ENCODE data around the gene GPR176.
A peak's percentile ranks its signal among the peaks of the same experiment; 100 is the strongest.

GPR176 gene

GRCh38 chr15:39785139-39785538 is 134.9 kb downstream of the GPR176 start:
- H3K4me3 ChIP-seq (ENCODE audit: control insufficient read depth in 1 of 7, extremely low read depth in 1 of 7, insufficient read depth in 4 of 7, low read depth in 2 of 7, low read length in 6 of 7), result no peak overlapping the region
- H3K27ac ChIP-seq (ENCODE audit: insufficient read depth in 1 of 2, low read depth in 1 of 2, low read length in 2 of 2, poor library complexity in 1 of 2, severe bottlenecking in 2 of 2), result no peak overlapping the region

GRCh38 chr15:39784638-39785037 is 135.4 kb downstream of the GPR176 start:
- peaks cover 0 to 5% (median under 1%) of the 10 kb centered on the region in 4 experiments for H3K36me3 ChIP-seq (ENCODE audit: control insufficient read depth in 4 of 4, insufficient read depth in 4 of 4, low read length in 3 of 4)
- no peaks in the 10 kb centered on the region for H3K9me3 ChIP-seq (ENCODE audit: control extremely low read depth in 1 of 5, control insufficient read depth in 4 of 5, insufficient read depth in 2 of 5, low read depth in 1 of 5, low read length in 4 of 5)
- ChIA-PET POLR2A (no interaction called here), CTCF (interaction anchor here (1.0 to 2.3 kb wide), 7 partner anchors 12 to 151 kb away, joined by 3 to 14 read pairs (median 4); no protein-coding TSS in a partner anchor)
- no peak overlapping the region for H3K4me3 ChIP-seq (ENCODE audit: control insufficient read depth in 1 of 7, extremely low read depth in 1 of 7, insufficient read depth in 4 of 7, low read depth in 2 of 7, low read length in 6 of 7)
- DNase-seq, result no peak
- no peak overlapping the region for H3K27ac ChIP-seq (ENCODE audit: insufficient read depth in 1 of 2, low read depth in 1 of 2, low read length in 2 of 2, poor library complexity in 1 of 2, severe bottlenecking in 2 of 2)
- WGBS (ENCODE audit: insufficient coverage), result 93% methylated on average over 2 of the region's 2 CpGs
- peaks cover 13 to 50% (median 27%) of the 10 kb centered on the region in 4 experiments for H3K4me1 ChIP-seq (ENCODE audit: control extremely low read depth in 1 of 4, control insufficient read depth in 4 of 4, insufficient read depth in 4 of 4, low read length in 3 of 4)
- no peaks in the 10 kb centered on the region for H3K27me3 ChIP-seq (replicated peaks in 2 of 5; ENCODE audit: control insufficient read depth in 4 of 5, insufficient read depth in 5 of 5, low read length in 4 of 5)

More at GRCh38 chr15:39785139-39785538, 134.9 kb downstream of the GPR176 start:
- Histone ChIP-seq H3K27me3 (replicated peaks in 2 of 5; ENCODE audit: control insufficient read depth in 4 of 5, insufficient read depth in 5 of 5, low read length in 4 of 5) (no peaks in the 10 kb centered on the region), H3K9me3 (ENCODE audit: control extremely low read depth in 1 of 5, control insufficient read depth in 4 of 5, insufficient read depth in 2 of 5, low read depth in 1 of 5, low read length in 4 of 5) (no peaks in the 10 kb centered on the region), H3K36me3 (ENCODE audit: control insufficient read depth in 4 of 4, insufficient read depth in 4 of 4, low read length in 3 of 4) (peaks cover 0 to 5% (median under 1%) of the 10 kb centered on the region in 4 experiments), H3K4me1 (ENCODE audit: control extremely low read depth in 1 of 4, control insufficient read depth in 4 of 4, insufficient read depth in 4 of 4, low read length in 3 of 4) (peaks cover 13 to 50% (median 28%) of the 10 kb centered on the region in 4 experiments)
- 100% methylated on average over 5 of the region's 10 CpGs for WGBS (ENCODE audit: insufficient coverage)
- ChIA-PET POLR2A (no interaction called here), CTCF (interaction anchor here (0.8 to 2.3 kb wide), 10 partner anchors 9 to 151 kb away, joined by 3 to 14 read pairs (median 4); no protein-coding TSS in a partner anchor)
- DNase-seq, result no peak

- no peaks in the 10 kb centered on the region for H3K9me3 ChIP-seq (ENCODE audit: control extremely low read depth in 1 of 5, control insufficient read depth in 4 of 5, insufficient read depth in 2 of 5, low read depth in 1 of 5, low read length in 4 of 5)
- POLR2A ChIA-PET, result no interaction called here
- no peak for DNase-seq
- peaks cover 0 to 5% (median under 1%) of the 10 kb centered on the region in 4 experiments for H3K36me3 ChIP-seq (ENCODE audit: control insufficient read depth in 4 of 4, insufficient read depth in 4 of 4, low read length in 3 of 4)
- H3K4me1 ChIP-seq (ENCODE audit: control extremely low read depth in 1 of 4, control insufficient read depth in 4 of 4, insufficient read depth in 4 of 4, low read length in 3 of 4), result peaks cover 13 to 52% (median 27%) of the 10 kb centered on the region in 4 experiments
- no peaks in the 10 kb centered on the region for H3K27me3 ChIP-seq (replicated peaks in 2 of 5; ENCODE audit: control insufficient read depth in 4 of 5, insufficient read depth in 5 of 5, low read length in 4 of 5)
- 10% methylated on average over 2 of the region's 4 CpGs for WGBS (ENCODE audit: insufficient coverage)
- H3K4me3 ChIP-seq (ENCODE audit: control insufficient read depth in 1 of 7, extremely low read depth in 1 of 7, insufficient read depth in 4 of 7, low read depth in 2 of 7, low read length in 6 of 7), result peak overlapping the region in 4 of 7 experiments; percentile 13 to 91 (median 84)
- CTCF ChIA-PET, result interaction anchor here (1.0 to 2.3 kb wide), 4 partner anchors 25 to 147 kb away, joined by 3 to 14 read pairs (median 6); no protein-coding TSS in a partner anchor
- no peak overlapping the region for H3K27ac ChIP-seq (ENCODE audit: insufficient read depth in 1 of 2, low read depth in 1 of 2, low read length in 2 of 2, poor library complexity in 1 of 2, severe bottlenecking in 2 of 2)
Observed at GRCh38 chr15:39784125-39784524, 135.9 kb downstream of the GPR176 start.

GRCh38 chr15:39783244-39783820 is 136.7 kb downstream of the GPR176 start:
- Histone ChIP-seq H3K9me3 (ENCODE audit: control extremely low read depth in 1 of 5, control insufficient read depth in 4 of 5, insufficient read depth in 2 of 5, low read depth in 1 of 5, low read length in 4 of 5) (no peaks in the 10 kb centered on the region), H3K36me3 (ENCODE audit: control insufficient read depth in 4 of 4, insufficient read depth in 4 of 4, low read length in 3 of 4) (peaks cover 0 to 5% (median under 1%) of the 10 kb centered on the region in 4 experiments), H3K4me3 (ENCODE audit: control insufficient read depth in 1 of 7, extremely low read depth in 1 of 7, insufficient read depth in 4 of 7, low read depth in 2 of 7, low read length in 6 of 7) (peak overlapping the region in 6 of 7 experiments; percentile 83 to 96 (median 90)), H3K4me1 (ENCODE audit: control extremely low read depth in 1 of 4, control insufficient read depth in 4 of 4, insufficient read depth in 4 of 4, low read length in 3 of 4) (peaks cover 15 to 53% (median 29%) of the 10 kb centered on the region in 4 experiments), H3K27ac (ENCODE audit: insufficient read depth in 1 of 2, low read depth in 1 of 2, low read length in 2 of 2, poor library complexity in 1 of 2, severe bottlenecking in 2 of 2) (peak overlapping the region; percentile 16 to 72), H3K27me3 (replicated peaks in 2 of 5; ENCODE audit: control insufficient read depth in 4 of 5, insufficient read depth in 5 of 5, low read length in 4 of 5) (no peaks in the 10 kb centered on the region)
- 0% methylated on average over 9 of the region's 10 CpGs for WGBS (ENCODE audit: insufficient coverage)
- DNase-seq, result no peak
- POLR2A ChIA-PET, result no interaction called here
- CTCF ChIA-PET, result interaction anchor here (1.5 kb wide), 1 partner anchor 93 kb away, joined by 5 read pairs; no protein-coding TSS in a partner anchor

GRCh38 chr15:39782441-39783138 is 137.5 kb downstream of the GPR176 start, which contains the start of gene FSIP1:
Gene FSIP1, minus strand, starts transcription at chr15:39782841. Its CDS starts 6,317 bp downstream, at chr15:39776524.
- Histone ChIP-seq H3K27me3 (replicated peaks in 2 of 5; ENCODE audit: control insufficient read depth in 4 of 5, insufficient read depth in 5 of 5, low read length in 4 of 5) (no peaks in the 10 kb centered on the region), H3K4me3 (ENCODE audit: control insufficient read depth in 1 of 7, extremely low read depth in 1 of 7, insufficient read depth in 4 of 7, low read depth in 2 of 7, low read length in 6 of 7) (peak within 1 kb of the TSS; percentile 83 to 96 (median 90)), H3K36me3 (ENCODE audit: control insufficient read depth in 4 of 4, insufficient read depth in 4 of 4, low read length in 3 of 4) (peaks cover 0 to 5% (median under 1%) of the 10 kb centered on the region in 4 experiments), H3K27ac (ENCODE audit: insufficient read depth in 1 of 2, low read depth in 1 of 2, low read length in 2 of 2, poor library complexity in 1 of 2, severe bottlenecking in 2 of 2) (peak within 1 kb of the TSS; percentile 16 to 72), H3K9me3 (ENCODE audit: control extremely low read depth in 1 of 5, control insufficient read depth in 4 of 5, insufficient read depth in 2 of 5, low read depth in 1 of 5, low read length in 4 of 5) (no peaks in the 10 kb centered on the region), H3K4me1 (ENCODE audit: control extremely low read depth in 1 of 4, control insufficient read depth in 4 of 4, insufficient read depth in 4 of 4, low read length in 3 of 4) (peaks cover 23 to 53% (median 35%) of the 10 kb centered on the region in 4 experiments)
- WGBS (ENCODE audit: insufficient coverage), result under 1% methylated on average over 54 of the region's 64 CpGs
- ChIA-PET POLR2A (interaction anchor here (0.5 kb wide), 1 partner anchor 22 kb away, joined by 3 read pairs; no protein-coding TSS in a partner anchor), CTCF (interaction anchor here (0.8 to 1.5 kb wide), 2 partner anchors 20 to 94 kb away, joined by 3 to 5 read pairs; no protein-coding TSS in a partner anchor)
- peak; percentile 92 to 96 (median 95) for DNase-seq

GRCh38 chr15:39781967-39782302 is 138.1 kb downstream of the GPR176 start:
- H3K36me3 ChIP-seq (ENCODE audit: control insufficient read depth in 4 of 4, insufficient read depth in 4 of 4, low read length in 3 of 4), result peaks cover 0 to 5% (median under 1%) of the 10 kb centered on the region in 4 experiments
- CTCF ChIA-PET, result interaction anchor here (0.8 to 1.5 kb wide), 2 partner anchors 21 to 94 kb away, joined by 3 to 5 read pairs; no protein-coding TSS in a partner anchor
- H3K4me3 ChIP-seq (ENCODE audit: control insufficient read depth in 1 of 7, extremely low read depth in 1 of 7, insufficient read depth in 4 of 7, low read depth in 2 of 7, low read length in 6 of 7), result peak overlapping the region in 6 of 7 experiments; percentile 51 to 96 (median 78)
- DNase-seq, result peak in 2 of 3 donors; percentile 74 to 75
- peak overlapping the region in 1 of 2 experiments; percentile 56 for H3K27ac ChIP-seq (ENCODE audit: insufficient read depth in 1 of 2, low read depth in 1 of 2, low read length in 2 of 2, poor library complexity in 1 of 2, severe bottlenecking in 2 of 2)
- H3K4me1 ChIP-seq (ENCODE audit: control extremely low read depth in 1 of 4, control insufficient read depth in 4 of 4, insufficient read depth in 4 of 4, low read length in 3 of 4), result peaks cover 28 to 56% (median 39%) of the 10 kb centered on the region in 4 experiments
- H3K9me3 ChIP-seq (ENCODE audit: control extremely low read depth in 1 of 5, control insufficient read depth in 4 of 5, insufficient read depth in 2 of 5, low read depth in 1 of 5, low read length in 4 of 5), result no peaks in the 10 kb centered on the region
- POLR2A ChIA-PET, result no interaction called here
- WGBS (ENCODE audit: insufficient coverage), result 40% methylated on average over 1 of the region's 2 CpGs
- H3K27me3 ChIP-seq (replicated peaks in 2 of 5; ENCODE audit: control insufficient read depth in 4 of 5, insufficient read depth in 5 of 5, low read length in 4 of 5), result no peaks in the 10 kb centered on the region

Measured in common myeloid progenitor, CD34-positive (primary cell).